Measurements from ENCODE around the gene LRRC8C.
"Not testable (repeated sequence)": the region's sequence is repeated elsewhere in the genome, so short reads cannot be mapped to it uniquely, and the experiment has no call there.

The LRRC8C gene

DNA sequence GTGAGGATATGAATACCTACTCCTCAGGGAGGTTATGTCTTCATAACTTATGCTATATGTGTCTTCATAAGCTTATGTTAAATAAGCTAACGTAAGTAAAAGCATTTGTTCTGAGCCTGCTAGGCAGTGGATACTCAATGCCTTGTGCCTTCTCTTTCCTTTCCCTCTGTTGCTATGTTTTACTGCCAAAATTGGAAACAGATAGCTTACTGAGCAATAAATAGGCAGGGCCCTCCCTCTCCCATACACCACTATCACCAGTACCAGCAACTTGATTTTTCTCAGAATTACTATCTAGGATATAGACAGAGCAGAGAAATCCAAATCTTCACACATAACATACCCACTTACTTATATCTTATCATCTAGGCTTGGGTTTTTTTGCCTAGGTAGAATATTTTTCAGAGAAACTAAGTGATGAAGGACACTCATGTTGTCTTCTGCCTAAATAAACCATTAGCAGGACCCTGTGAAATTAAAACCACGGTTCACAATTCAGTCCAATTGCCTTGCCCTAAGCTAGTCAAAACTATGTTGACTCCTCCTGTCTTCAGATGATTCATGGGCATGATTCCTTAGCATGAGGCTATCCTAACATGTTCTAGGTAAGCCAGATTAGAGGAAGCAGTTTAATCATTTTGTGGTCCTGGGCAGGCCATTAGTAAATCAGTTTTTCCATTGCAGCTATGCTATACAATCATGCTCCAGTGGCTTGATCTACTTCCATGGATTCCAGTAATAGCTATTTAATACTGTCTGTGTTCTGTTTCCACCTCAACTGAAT is 15.9 kb upstream of the LRRC8C start:
- no peak overlapping the region for H3K9ac ChIP-seq (ENCODE audit: low read length in 5 of 5)
- no peaks in the 10 kb centered on the region for H3K27me3 ChIP-seq (ENCODE audit: control insufficient read depth in 5 of 5, insufficient read depth in 4 of 5, low read length in 5 of 5)
- no peaks in the 10 kb centered on the region for H3K36me3 ChIP-seq (ENCODE audit: control insufficient read depth in 5 of 5, insufficient read depth in 5 of 5, low read length in 5 of 5)
- H3K27ac ChIP-seq (ENCODE audit: low read depth, low read length), result no peak overlapping the region
- no peaks in the 10 kb centered on the region for H3K9me3 ChIP-seq (ENCODE audit: control insufficient read depth in 5 of 5, low read length in 5 of 5)
- H3K4me1 ChIP-seq (ENCODE audit: control insufficient read depth in 5 of 5, insufficient read depth in 5 of 5, low read length in 5 of 5), result peaks cover 0 to 23% (median 19%) of the 10 kb centered on the region in 5 donors
- H3K4me3 ChIP-seq (ENCODE audit: low read depth in 1 of 5, low read length in 5 of 5), result no peak overlapping the region

DNA sequence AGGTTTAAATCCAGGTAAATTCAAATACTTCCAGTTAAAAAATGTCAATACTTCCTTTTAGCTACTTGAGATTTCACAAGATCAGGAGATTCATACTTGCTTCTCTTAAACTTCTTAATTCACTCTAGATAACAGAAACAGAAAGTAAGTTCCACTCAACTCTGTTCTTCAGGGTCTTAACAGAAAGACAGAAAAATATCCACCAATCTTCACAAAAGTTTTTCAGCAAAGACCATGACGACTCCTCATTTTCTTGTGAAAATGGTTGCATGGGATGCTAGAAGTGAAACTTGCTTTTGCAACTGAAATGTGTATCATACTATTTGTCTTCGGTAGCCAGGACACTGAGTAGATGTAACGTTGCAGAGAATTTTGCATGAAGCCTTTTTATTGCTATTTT is 12.3 kb upstream of the LRRC8C start:
- H3K4me1 ChIP-seq (ENCODE audit: control insufficient read depth in 5 of 5, insufficient read depth in 5 of 5, low read length in 5 of 5), result peaks cover 0 to 17% (median 14%) of the 10 kb centered on the region in 5 donors
- no peaks in the 10 kb centered on the region for H3K36me3 ChIP-seq (ENCODE audit: control insufficient read depth in 5 of 5, insufficient read depth in 5 of 5, low read length in 5 of 5)
- H3K9ac ChIP-seq (ENCODE audit: low read length in 5 of 5), result no peak overlapping the region
- H3K27ac ChIP-seq (ENCODE audit: low read depth, low read length), result no peak overlapping the region
- H3K9me3 ChIP-seq (ENCODE audit: control insufficient read depth in 5 of 5, low read length in 5 of 5), result no peaks in the 10 kb centered on the region
- H3K4me3 ChIP-seq (ENCODE audit: low read depth in 1 of 5, low read length in 5 of 5), result no peak overlapping the region
- no peaks in the 10 kb centered on the region for H3K27me3 ChIP-seq (ENCODE audit: control insufficient read depth in 5 of 5, insufficient read depth in 4 of 5, low read length in 5 of 5)

DNA sequence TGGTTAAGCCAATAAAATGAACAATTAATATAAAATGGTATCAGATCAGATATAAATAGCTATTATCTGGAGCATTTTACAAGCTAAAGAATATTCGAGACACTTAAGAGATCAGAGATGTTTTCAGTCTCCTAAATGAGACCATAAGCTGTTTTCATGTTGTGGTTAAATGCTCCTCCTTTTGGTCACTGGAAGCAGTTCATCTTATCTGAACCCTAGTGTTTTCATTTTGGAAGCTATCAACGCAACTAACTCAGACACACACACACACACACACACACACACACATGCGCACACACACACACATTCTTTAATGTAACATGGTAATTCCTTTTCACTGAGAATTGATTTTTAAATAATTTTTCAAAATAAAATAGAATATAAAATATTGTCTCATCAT is 10.0 kb upstream of the LRRC8C start:
- Histone ChIP-seq H3K4me1 (ENCODE audit: control insufficient read depth in 5 of 5, insufficient read depth in 5 of 5, low read length in 5 of 5) (no peaks in the 10 kb centered on the region), H3K9me3 (ENCODE audit: control insufficient read depth in 5 of 5, low read length in 5 of 5) (no peaks in the 10 kb centered on the region), H3K4me3 (ENCODE audit: low read depth in 1 of 5, low read length in 5 of 5) (no peak overlapping the region), H3K27ac (ENCODE audit: low read depth, low read length) (no peak overlapping the region), H3K9ac (ENCODE audit: low read length in 5 of 5) (no peak overlapping the region), H3K27me3 (ENCODE audit: control insufficient read depth in 5 of 5, insufficient read depth in 4 of 5, low read length in 5 of 5) (no peaks in the 10 kb centered on the region), H3K36me3 (ENCODE audit: control insufficient read depth in 5 of 5, insufficient read depth in 5 of 5, low read length in 5 of 5) (peaks cover 0 to 3% (median 0%) of the 10 kb centered on the region in 5 donors)

DNA sequence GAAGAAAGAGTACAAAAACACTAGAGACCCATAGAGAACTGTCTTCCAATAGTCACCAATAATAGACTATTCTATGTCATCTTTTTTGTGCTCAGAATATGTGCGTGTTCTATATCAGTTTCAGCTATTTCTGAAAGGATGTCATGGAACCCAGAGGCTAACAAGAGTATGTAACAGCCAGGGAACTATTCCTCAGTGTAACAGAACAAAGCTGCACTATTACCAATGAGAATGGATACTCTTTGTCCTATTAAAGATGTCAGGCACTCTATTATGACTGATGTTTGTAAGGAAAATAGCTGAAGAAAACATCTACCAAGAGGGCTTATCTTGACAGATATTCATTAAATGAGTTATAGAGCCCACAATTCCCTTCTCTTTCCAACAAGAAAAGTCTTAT is 8.6 kb upstream of the LRRC8C start:
- no peak overlapping the region for H3K4me3 ChIP-seq (ENCODE audit: low read depth in 1 of 5, low read length in 5 of 5)
- H3K36me3 ChIP-seq (ENCODE audit: control insufficient read depth in 5 of 5, insufficient read depth in 5 of 5, low read length in 5 of 5), result peaks cover 0 to 3% (median 3%) of the 10 kb centered on the region in 5 donors
- H3K9ac ChIP-seq (ENCODE audit: low read length in 5 of 5), result no peak overlapping the region
- no peaks in the 10 kb centered on the region for H3K27me3 ChIP-seq (ENCODE audit: control insufficient read depth in 5 of 5, insufficient read depth in 4 of 5, low read length in 5 of 5)
- H3K4me1 ChIP-seq (ENCODE audit: control insufficient read depth in 5 of 5, insufficient read depth in 5 of 5, low read length in 5 of 5), result no peaks in the 10 kb centered on the region
- H3K27ac ChIP-seq (ENCODE audit: low read depth, low read length), result no peak overlapping the region
- H3K9me3 ChIP-seq (ENCODE audit: control insufficient read depth in 5 of 5, low read length in 5 of 5), result no peaks in the 10 kb centered on the region

DNA sequence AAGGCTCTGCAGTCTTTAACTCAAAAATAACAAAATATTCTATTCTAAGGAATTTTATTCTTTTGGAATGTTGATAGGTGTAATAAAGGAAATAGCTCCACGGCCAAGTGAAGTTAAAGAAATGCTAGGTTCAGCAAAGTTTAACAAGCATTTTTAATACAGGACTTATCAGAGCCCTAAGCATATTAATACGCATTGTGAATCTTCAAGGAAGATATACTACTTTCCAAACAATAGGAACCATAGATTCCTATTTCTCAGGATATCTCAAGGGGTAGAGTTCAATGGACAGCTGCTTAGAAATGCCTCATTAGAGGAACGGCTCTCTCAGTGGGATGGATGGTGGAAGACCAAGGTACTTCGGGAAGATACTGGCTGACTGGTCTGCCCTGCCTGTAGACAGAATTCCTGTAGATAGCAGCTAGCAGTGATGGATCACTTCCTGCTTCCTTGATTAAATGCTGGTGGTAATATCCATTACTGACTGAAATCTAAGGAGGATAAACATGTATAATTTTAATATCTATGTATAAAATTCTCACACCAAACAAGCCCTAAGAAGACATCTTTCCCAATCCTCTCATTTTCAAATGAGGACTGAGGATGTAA is 8.1 kb upstream of the LRRC8C start:
- Histone ChIP-seq H3K36me3 (ENCODE audit: control insufficient read depth in 5 of 5, insufficient read depth in 5 of 5, low read length in 5 of 5) (peaks cover 0 to 3% (median 3%) of the 10 kb centered on the region in 5 donors), H3K4me3 (ENCODE audit: low read depth in 1 of 5, low read length in 5 of 5) (no peak overlapping the region), H3K27ac (ENCODE audit: low read depth, low read length) (no peak overlapping the region), H3K4me1 (ENCODE audit: control insufficient read depth in 5 of 5, insufficient read depth in 5 of 5, low read length in 5 of 5) (no peaks in the 10 kb centered on the region), H3K9ac (ENCODE audit: low read length in 5 of 5) (no peak overlapping the region), H3K9me3 (ENCODE audit: control insufficient read depth in 5 of 5, low read length in 5 of 5) (no peaks in the 10 kb centered on the region), H3K27me3 (ENCODE audit: control insufficient read depth in 5 of 5, insufficient read depth in 4 of 5, low read length in 5 of 5) (no peaks in the 10 kb centered on the region)

DNA sequence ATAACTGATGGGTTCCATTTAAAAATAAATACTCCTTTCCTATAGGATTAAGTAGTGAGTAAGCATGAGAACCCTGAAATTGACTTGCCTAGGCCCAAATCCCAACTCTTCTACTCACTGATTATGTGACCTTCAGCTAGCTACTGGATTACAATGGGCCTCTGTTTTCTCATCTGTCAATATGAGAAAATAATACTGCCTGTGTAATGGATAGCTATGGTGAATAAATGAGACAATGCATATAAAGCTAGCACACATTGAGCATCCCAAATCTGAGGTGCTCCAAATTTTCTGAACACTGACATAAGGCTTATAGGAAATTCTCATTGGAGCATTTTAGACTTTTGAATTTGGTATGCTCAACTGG is 5.3 kb upstream of the LRRC8C start:
- Histone ChIP-seq H3K4me3 (ENCODE audit: low read depth in 1 of 5, low read length in 5 of 5) (no peak overlapping the region), H3K4me1 (ENCODE audit: control insufficient read depth in 5 of 5, insufficient read depth in 5 of 5, low read length in 5 of 5) (peaks cover 4 to 15% (median 14%) of the 10 kb centered on the region in 5 donors), H3K9me3 (ENCODE audit: control insufficient read depth in 5 of 5, low read length in 5 of 5) (no peaks in the 10 kb centered on the region), H3K9ac (ENCODE audit: low read length in 5 of 5) (no peak overlapping the region), H3K27me3 (ENCODE audit: control insufficient read depth in 5 of 5, insufficient read depth in 4 of 5, low read length in 5 of 5) (no peaks in the 10 kb centered on the region), H3K27ac (ENCODE audit: low read depth, low read length) (no peak overlapping the region), H3K36me3 (ENCODE audit: control insufficient read depth in 5 of 5, insufficient read depth in 5 of 5, low read length in 5 of 5) (peaks cover 0 to 7% (median 3%) of the 10 kb centered on the region in 5 donors)

DNA sequence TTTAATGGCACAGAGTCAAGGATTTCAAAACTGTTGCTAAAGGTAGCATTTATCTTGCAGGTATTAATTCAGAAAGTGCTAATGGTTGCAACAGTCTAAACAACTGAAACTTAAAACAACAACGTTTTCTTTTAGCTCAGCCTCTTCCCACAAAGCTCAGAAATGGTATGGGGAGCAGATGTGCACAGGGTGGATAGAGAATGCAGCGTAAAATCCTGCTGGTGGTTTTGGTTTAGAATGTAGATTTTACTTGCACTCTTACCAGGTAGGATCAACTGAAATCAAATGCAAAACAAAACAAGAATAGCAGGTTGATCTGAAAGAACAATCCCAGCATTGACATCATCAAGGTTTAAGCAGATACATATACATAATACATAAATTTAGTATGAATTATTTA is 3.8 kb upstream of the LRRC8C start:
- H3K4me1 ChIP-seq (ENCODE audit: control insufficient read depth in 5 of 5, insufficient read depth in 5 of 5, low read length in 5 of 5), result peaks cover 4 to 22% (median 21%) of the 10 kb centered on the region in 5 donors
- no peaks in the 10 kb centered on the region for H3K27me3 ChIP-seq (ENCODE audit: control insufficient read depth in 5 of 5, insufficient read depth in 4 of 5, low read length in 5 of 5)
- H3K36me3 ChIP-seq (ENCODE audit: control insufficient read depth in 5 of 5, insufficient read depth in 5 of 5, low read length in 5 of 5), result peaks cover 0 to 7% (median 3%) of the 10 kb centered on the region in 5 donors
- no peak overlapping the region for H3K4me3 ChIP-seq (ENCODE audit: low read depth in 1 of 5, low read length in 5 of 5)
- no peak overlapping the region for H3K9ac ChIP-seq (ENCODE audit: low read length in 5 of 5)
- no peak overlapping the region for H3K27ac ChIP-seq (ENCODE audit: low read depth, low read length)
- no peaks in the 10 kb centered on the region for H3K9me3 ChIP-seq (ENCODE audit: control insufficient read depth in 5 of 5, low read length in 5 of 5)

DNA sequence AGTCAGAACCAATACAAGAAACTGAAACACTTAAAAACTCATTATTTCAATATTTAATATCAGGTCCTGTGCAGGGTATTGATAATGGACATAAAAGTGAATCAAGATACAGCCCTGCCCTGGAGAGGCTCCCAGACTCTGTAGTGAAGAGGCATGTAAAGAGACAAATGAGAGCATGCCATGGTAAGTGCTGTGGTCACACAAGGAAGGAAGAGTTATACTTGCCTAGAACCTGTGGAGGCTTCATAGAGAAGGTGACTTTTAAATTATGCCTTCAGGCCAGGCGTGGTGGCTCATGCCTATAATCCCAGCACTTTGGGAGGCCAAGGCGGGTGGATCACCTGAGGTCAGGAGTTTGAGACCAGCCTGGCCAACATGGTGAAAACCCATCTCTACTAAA is 3.3 kb upstream of the LRRC8C start:
- not testable (repeated sequence) for H3K27me3 ChIP-seq (ENCODE audit: control insufficient read depth in 5 of 5, insufficient read depth in 4 of 5, low read length in 5 of 5); H3K4me3 ChIP-seq (ENCODE audit: low read depth in 1 of 5, low read length in 5 of 5); H3K36me3 ChIP-seq (ENCODE audit: control insufficient read depth in 5 of 5, insufficient read depth in 5 of 5, low read length in 5 of 5); H3K9me3 ChIP-seq (ENCODE audit: control insufficient read depth in 5 of 5, low read length in 5 of 5); H3K9ac ChIP-seq (ENCODE audit: low read length in 5 of 5); H3K27ac ChIP-seq (ENCODE audit: low read depth, low read length)
- peaks cover 4 to 26% (median 24%) of the 10 kb centered on the region in 5 donors for H3K4me1 ChIP-seq (ENCODE audit: control insufficient read depth in 5 of 5, insufficient read depth in 5 of 5, low read length in 5 of 5)

DNA sequence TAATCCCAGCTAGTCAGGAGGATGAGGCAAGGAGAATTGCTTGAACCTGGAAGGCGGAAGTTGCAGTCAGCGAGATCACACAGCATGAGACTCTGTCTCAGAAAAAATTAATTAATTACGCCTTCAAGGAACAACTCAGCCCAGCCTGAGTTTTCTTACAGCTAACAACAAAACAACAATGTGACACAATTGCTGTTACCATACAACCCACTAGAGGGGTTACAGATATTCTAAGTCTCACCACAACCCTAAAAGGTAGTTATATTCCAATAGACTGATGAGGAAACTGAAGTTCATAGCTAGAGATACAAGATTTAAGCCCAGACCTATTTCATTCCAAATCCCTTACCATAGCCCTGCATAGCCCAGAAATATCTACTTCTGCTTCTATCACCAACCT is 2.9 kb upstream of the LRRC8C start:
- Histone ChIP-seq H3K36me3 (ENCODE audit: control insufficient read depth in 5 of 5, insufficient read depth in 5 of 5, low read length in 5 of 5) (peaks cover 0 to 7% (median 3%) of the 10 kb centered on the region in 5 donors), H3K27ac (ENCODE audit: low read depth, low read length) (no peak overlapping the region), H3K4me1 (ENCODE audit: control insufficient read depth in 5 of 5, insufficient read depth in 5 of 5, low read length in 5 of 5) (peaks cover 4 to 30% (median 24%) of the 10 kb centered on the region in 5 donors), H3K9ac (ENCODE audit: low read length in 5 of 5) (no peak overlapping the region), H3K4me3 (ENCODE audit: low read depth in 1 of 5, low read length in 5 of 5) (no peak overlapping the region), H3K27me3 (ENCODE audit: control insufficient read depth in 5 of 5, insufficient read depth in 4 of 5, low read length in 5 of 5) (no peaks in the 10 kb centered on the region), H3K9me3 (ENCODE audit: control insufficient read depth in 5 of 5, low read length in 5 of 5) (no peaks in the 10 kb centered on the region)

DNA sequence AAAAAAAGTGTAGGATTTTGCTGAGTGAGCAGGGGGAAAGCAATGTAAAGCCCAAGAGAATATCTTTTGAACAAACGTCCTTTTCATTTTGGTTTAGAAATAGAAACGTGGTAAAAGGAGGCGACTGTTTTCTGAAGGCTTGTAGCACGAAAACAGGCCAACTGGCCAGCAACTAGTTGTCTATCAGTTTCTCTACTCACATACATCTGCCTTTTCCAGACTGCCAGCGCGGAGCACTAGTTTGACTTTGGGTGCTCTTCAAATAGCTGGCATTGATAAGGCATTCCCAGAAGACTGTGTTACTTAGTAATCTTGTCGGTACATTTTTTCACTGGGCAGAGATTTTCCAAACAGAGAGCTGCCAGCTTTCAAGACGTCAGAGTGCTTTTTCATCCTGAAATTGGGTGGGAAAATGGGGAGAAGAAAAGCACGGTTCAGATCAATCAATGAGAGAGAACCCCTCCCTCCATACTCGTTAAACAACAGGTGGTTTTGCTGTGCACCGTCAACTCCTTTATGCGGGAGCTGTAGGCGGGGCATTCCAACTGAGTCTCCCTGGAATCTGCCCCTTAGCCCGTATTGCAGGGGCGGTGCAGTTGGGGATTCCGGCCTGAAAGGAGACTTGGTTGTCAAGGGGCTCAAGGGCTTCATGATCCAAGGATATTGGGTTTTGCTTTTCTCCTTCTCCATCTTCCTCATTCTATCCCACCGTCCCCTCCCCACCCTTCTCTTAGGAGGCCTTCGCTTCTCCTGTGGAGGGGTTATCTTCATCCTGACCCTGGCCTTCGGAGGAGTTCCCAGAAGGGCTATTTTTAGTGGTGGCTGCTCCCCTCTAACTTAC is 884 bp upstream of the LRRC8C start:
- H3K36me3 ChIP-seq (ENCODE audit: control insufficient read depth in 5 of 5, insufficient read depth in 5 of 5, low read length in 5 of 5), result peaks cover 0 to 4% (median 3%) of the 10 kb centered on the region in 5 donors
- H3K4me1 ChIP-seq (ENCODE audit: control insufficient read depth in 5 of 5, insufficient read depth in 5 of 5, low read length in 5 of 5), result peaks cover 9 to 40% (median 36%) of the 10 kb centered on the region in 5 donors
- peak overlapping the region in 4 of 5 donors; percentile 67 to 89 (median 84) for H3K9ac ChIP-seq (ENCODE audit: low read length in 5 of 5)
- peak overlapping the region; percentile 70 to 98 (median 93) for H3K4me3 ChIP-seq (ENCODE audit: low read depth in 1 of 5, low read length in 5 of 5)
- H3K27ac ChIP-seq (ENCODE audit: low read depth, low read length), result peak overlapping the region; percentile 91
- no peaks in the 10 kb centered on the region for H3K27me3 ChIP-seq (ENCODE audit: control insufficient read depth in 5 of 5, insufficient read depth in 4 of 5, low read length in 5 of 5)
- no peaks in the 10 kb centered on the region for H3K9me3 ChIP-seq (ENCODE audit: control insufficient read depth in 5 of 5, low read length in 5 of 5)

Data from subcutaneous abdominal adipose tissue (tissue), 5 donors.